ENCODE results near the gene YWHAG.

GRCh38 chr7:76292213-76292573, 66.6 kb downstream of the YWHAG start:
- TF ChIP-seq CTCF (IDR thresholded peaks at IDR 0.05) = no peak
- TF ChIP-seq POLR2A (IDR thresholded peaks at IDR 0.05) = no peak

All from esophagus squamous epithelium (tissue), 4 donors.